Calu3 (cell line): ENCODE data around the gene DMD. TPM values are rescaled to one million over a fixed set of nuclear protein-coding genes. Genes with fewer than 3 reads are reported as not detected.

Experiments
- BruUV-seq: library from RNA; stranded (reverse); fragments of 400-500 nt; replicated peaks from 2 replicates; lab custom pipeline; 2021; lab: Mats Ljungman, UMichigan
- CTCF ChIA-PET: fragments of 300-600 bp; sonication (Branson Sonifier 250); formaldehyde crosslinking; loops from one replicate; lab custom pipeline; 2022; ENCODE audit warnings: antibody characterized with exemption; lab: Charles Lee
- DNase-seq: peaks from one replicate; pipeline ENCODE4 v3.0.0; 2022
- H3K27ac Mint-ChIP-seq: one replicate; pipeline ENCODE4 v1.8.0; 2022; ENCODE audit warnings: mixed read lengths; ENCODE audit not compliant: unreplicated experiment
- H3K27me3 Mint-ChIP-seq: one replicate; pipeline ENCODE4 v1.8.0; 2022; ENCODE audit warnings: mixed read lengths; ENCODE audit not compliant: unreplicated experiment
- H3K36me3 Mint-ChIP-seq: one replicate; pipeline ENCODE4 v1.8.0; 2022; ENCODE audit warnings: mild to moderate bottlenecking, moderate library complexity, mixed read lengths; ENCODE audit not compliant: insufficient read depth, unreplicated experiment
- H3K4me1 Mint-ChIP-seq: one replicate; pipeline ENCODE4 v1.8.0; 2022; ENCODE audit warnings: mild to moderate bottlenecking, low read depth, mixed read lengths; ENCODE audit not compliant: unreplicated experiment
- H3K4me3 Mint-ChIP-seq: one replicate; pipeline ENCODE4 v1.8.0; 2022; ENCODE audit warnings: mild to moderate bottlenecking, low read depth, moderate library complexity, mixed read lengths; ENCODE audit not compliant: unreplicated experiment
- H3K9me3 Mint-ChIP-seq: one replicate; pipeline ENCODE4 v1.8.0; 2022; ENCODE audit warnings: low read depth, mixed read lengths; ENCODE audit not compliant: unreplicated experiment
- CTCF ChIP-seq: fragments of 200-600 bp; IDR thresholded peaks from one replicate; pipeline ENCODE4 v1.8.0; 2022; ENCODE audit warnings: antibody characterized with exemption; ENCODE audit not compliant: unreplicated experiment
- intact Hi-C: fragments of 100-400 bp; cut with micrococcal nuclease; formaldehyde crosslinking; loops from one replicate; pipeline ENCODE4 v1.10.0; 2022; ENCODE audit not compliant: unreplicated experiment
- total RNA-seq: library from RNA; stranded (reverse); gene quantifications from 2 replicates; pipeline ENCODE4 v1.2.3, GENCODE V29; 2022

Gene DMD
- total RNA-seq, 1 experiment from 2014 or later, result 11.6 TPM

- intact Hi-C loops, result no loop called here
- TF ChIP-seq CTCF, result no peak
- no peak for DNase-seq
- BruUV-seq, result no TSS peak
- Mint-ChIP-seq H3K27me3 (no peaks in the 10 kb centered on the region), H3K9me3 (peaks cover 4% of the 10 kb centered on the region), H3K4me1 (no peaks in the 10 kb centered on the region), H3K27ac (no peak overlapping the region), H3K4me3 (no peak overlapping the region), H3K36me3 (no peaks in the 10 kb centered on the region)
- CTCF ChIA-PET, result no interaction called here
Observed at GRCh38 chrX:31800219-31800618, 1411.1 kb downstream of the DMD start.

GRCh38 chrX:31796624-31797023 is 1414.7 kb downstream of the DMD start:
- Mint-ChIP-seq H3K36me3 (no peaks in the 10 kb centered on the region), H3K9me3 (peaks cover 4% of the 10 kb centered on the region), H3K4me3 (no peak overlapping the region), H3K27me3 (no peaks in the 10 kb centered on the region), H3K27ac (no peak overlapping the region), H3K4me1 (no peaks in the 10 kb centered on the region)
- CTCF ChIA-PET, result no interaction called here
- BruUV-seq, result no TSS peak
- intact Hi-C loops, result no loop called here
- no peak for DNase-seq
- no peak for TF ChIP-seq CTCF

- intact Hi-C loops, result no loop called here
- Mint-ChIP-seq H3K4me1 (no peaks in the 10 kb centered on the region), H3K27ac (no peak overlapping the region), H3K9me3 (no peaks in the 10 kb centered on the region), H3K36me3 (no peaks in the 10 kb centered on the region), H3K4me3 (no peak overlapping the region), H3K27me3 (no peaks in the 10 kb centered on the region)
- BruUV-seq, result no TSS peak
- DNase-seq, result no peak
- no peak for TF ChIP-seq CTCF
- CTCF ChIA-PET, result no interaction called here
Observed at GRCh38 chrX:31747411-31747810, 1463.9 kb downstream of the DMD start.

- Mint-ChIP-seq H3K36me3 (no peaks in the 10 kb centered on the region), H3K27ac (no peak overlapping the region), H3K4me3 (no peak overlapping the region), H3K27me3 (no peaks in the 10 kb centered on the region), H3K9me3 (peaks cover 2% of the 10 kb centered on the region), H3K4me1 (no peaks in the 10 kb centered on the region)
- TF ChIP-seq CTCF, result no peak
- CTCF ChIA-PET, result no interaction called here
- intact Hi-C loops, result no loop called here
- DNase-seq, result no peak
- no TSS peak for BruUV-seq
Observed at GRCh38 chrX:31743004-31743403, 1468.3 kb downstream of the DMD start.

GRCh38 chrX:31717474-31717873 is 1493.9 kb downstream of the DMD start:
- H3K27ac Mint-ChIP-seq, result no peak overlapping the region
- DNase-seq, result no peak
- no peaks in the 10 kb centered on the region for H3K27me3 Mint-ChIP-seq
- BruUV-seq, result no TSS peak
- H3K4me1 Mint-ChIP-seq, result no peaks in the 10 kb centered on the region
- H3K9me3 Mint-ChIP-seq, result no peaks in the 10 kb centered on the region
- TF ChIP-seq CTCF, result no peak
- intact Hi-C loops, result no loop called here
- no peak overlapping the region for H3K4me3 Mint-ChIP-seq
- CTCF ChIA-PET, result no interaction called here
- H3K36me3 Mint-ChIP-seq, result no peaks in the 10 kb centered on the region
